Measurements from ENCODE around the gene CD80.
A peak's percentile ranks its signal among the peaks of the same experiment; 100 is the strongest.

The CD80 gene

DNA sequence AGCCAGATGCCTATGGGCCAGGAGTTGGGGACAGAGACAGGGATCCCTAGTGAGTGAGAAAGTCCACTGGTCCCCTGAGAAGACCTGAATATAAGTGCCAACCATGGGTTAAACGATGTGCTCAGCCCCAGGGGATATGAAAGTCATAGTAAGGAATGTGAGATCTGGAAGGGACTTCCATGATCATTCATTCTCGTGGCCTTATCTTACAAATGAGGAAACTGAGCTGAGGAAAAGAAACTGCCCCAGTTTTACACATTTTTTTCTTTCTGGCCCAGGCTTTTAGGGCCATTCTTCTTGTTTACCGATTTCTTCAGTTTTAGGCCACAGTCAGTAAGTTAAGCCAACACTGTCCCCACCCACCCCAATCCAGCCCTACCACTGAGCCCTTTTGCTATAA lies 11.1 kb downstream of the CD80 start:
- no peak for DNase-seq (ENCODE audit: low read depth in 2 of 2)

DNA sequence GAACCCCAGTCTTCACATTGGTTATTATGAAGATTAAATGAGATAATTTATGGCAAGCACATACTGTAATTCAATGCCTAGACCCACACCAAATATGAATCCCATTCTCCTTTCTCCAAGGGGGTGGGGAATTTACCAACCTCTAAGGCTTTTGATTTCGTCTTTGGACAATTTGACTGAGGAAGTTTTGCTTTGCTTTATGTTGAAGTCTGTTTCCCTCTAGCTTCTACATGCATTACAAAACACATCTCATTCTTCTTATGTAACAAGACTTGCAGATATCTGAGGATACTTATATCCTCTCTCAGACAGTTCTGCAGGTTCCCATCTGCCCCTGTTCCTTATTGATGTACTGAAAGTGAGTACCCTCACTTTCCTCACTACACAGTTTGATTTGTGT lies 12.2 kb downstream of the CD80 start:
- no peak for DNase-seq (ENCODE audit: low read depth in 2 of 2)

DNA sequence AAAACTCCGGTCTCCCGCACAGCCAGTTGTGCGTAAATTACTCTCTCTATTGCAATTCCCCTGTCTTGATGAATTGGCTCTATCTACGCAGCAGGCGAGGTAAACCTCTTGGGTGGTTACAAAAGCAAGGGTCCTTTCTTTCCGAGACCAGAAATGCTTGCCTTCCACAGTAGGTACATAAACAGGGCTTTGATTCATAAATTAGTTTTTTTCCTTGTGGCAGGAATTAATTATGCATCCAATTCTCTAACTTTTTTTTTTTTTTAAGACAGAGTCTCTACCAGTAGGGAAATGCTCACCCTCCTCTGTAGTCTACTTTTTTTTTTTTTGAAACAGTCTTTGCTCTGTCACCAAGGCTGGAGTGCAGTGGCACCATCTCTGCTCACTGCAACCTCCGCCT lies 16.3 kb downstream of the CD80 start:
- DNase-seq (ENCODE audit: low read depth in 2 of 2) = no peak

DNA sequence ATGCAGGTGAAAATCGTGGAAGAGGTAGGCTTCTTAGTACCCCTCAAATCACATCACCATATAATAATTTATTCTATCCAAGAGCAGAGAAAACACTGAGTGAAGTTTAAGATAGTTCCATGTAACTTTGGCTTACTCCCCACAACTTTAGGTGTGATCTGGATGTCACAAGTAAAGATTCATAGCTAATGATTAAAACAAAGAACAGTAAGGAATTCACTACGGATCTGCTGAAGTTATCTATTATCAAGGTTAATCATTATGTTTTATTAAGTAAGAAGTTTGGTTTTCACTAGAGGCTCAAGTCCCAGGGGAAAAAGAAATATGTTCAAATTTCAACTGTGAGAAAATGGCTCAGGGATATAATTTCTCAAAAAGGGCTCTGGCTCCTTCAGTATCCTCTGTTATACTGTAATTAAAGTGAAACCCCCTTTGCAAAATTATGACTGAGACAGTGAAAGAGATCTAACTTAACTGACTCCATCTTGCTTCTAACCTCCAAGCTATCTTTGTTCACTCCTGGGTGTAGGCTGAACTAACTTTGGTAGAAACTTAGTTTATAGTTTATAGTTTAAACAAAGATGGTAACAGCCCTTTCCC lies 17.1 kb downstream of the CD80 start:
- no peak for DNase-seq (ENCODE audit: low read depth in 2 of 2)

DNA sequence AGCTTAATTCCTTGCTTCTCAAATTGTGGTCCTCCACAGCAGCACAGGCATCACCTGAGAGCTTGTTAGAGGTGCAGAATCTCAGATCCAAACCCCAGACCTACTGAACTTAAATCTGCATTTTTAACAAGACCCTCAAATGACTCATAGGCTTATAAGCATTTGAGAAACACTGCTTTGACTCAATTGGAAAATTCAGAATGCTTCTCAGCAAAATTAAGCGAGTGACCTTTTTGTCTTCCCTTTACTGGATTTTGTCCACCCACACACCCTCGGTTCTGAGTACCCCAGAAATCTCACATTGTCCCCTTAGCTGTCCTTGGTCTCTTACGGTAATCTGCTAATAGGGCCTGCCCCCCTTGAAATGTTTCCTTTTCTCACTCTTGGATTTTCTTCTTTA lies 17.9 kb downstream of the CD80 start:
- no peak for DNase-seq (ENCODE audit: low read depth in 2 of 2)

DNA sequence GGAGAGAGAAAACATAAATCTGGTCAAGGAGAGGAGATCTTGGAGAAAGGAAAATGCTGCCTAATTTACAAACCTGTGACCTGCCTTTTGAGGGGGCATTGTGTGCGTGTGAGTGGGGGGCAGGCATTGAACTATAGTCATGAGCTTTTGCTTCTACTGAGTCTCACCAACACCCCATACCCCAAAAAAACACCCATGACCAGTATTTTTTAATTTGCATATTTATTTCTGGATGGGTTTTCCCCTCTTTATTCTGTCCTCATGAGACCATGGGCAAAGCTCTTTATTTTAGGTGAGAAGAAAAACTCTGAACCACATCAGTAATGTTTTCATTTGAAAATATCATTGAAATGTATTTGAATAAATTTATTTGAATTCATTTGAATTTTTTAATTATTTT lies 20.6 kb downstream of the CD80 start:
- no peak for DNase-seq (ENCODE audit: low read depth in 2 of 2)

DNA sequence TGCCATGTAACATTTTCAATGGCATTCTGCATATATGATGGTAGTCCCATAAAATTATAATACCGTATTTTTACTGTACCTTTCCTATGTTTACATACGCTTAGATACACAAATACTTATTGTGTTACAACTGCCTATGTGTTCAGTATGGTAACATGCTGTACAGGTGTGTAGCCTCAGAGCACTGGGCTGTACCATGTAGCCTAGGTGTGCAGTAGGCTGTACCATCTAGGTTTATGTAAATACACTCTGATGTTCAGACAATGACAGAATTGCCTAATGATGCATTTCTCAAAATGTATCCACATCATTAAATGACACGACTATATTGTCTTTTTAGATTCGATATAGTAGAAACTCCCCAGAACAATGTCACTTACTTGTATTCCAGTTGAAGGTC lies 22.7 kb downstream of the CD80 start:
- DNase-seq (ENCODE audit: low read depth in 2 of 2) = no peak

DNA sequence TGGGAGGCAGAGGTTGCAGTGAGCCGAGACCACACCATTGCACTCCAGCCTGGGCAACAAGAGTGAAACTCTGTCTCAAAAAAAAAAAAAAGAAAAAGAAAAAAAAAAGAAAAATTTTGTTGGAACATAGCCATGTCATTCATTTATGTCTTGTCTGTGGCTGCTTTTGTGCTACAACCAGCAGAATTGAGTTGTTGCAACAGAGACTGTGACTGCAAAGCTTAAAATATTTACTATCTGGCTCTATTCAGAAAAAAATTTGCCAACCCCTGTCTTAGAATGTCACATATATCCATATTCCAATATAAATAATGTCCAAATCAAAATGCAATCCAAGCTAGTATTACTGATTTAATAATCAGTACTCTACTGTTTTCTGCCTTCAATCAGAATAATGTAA lies 25.1 kb downstream of the CD80 start:
- no peak for DNase-seq (ENCODE audit: low read depth in 2 of 2)

DNA sequence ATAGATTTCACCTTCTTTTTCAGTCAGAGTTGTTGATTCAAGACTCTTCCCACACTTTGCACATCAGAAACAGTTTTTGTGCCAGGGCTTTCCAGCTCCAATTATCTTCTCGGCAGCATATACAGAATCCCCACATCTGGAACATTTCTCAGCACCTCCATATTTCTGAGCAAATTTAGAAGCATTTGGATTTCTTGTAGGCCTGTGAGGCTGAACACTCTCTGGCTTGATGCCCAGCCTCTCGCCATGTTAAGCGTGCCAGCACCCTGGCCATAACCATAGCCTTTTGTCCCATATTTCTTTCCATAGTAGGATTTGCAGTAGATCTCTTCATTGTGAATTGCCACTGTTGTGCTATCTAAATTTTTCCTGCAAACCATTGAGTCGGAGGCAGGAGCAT lies 28.3 kb downstream of the CD80 start:
- no peak for DNase-seq (ENCODE audit: low read depth in 2 of 2)

DNA sequence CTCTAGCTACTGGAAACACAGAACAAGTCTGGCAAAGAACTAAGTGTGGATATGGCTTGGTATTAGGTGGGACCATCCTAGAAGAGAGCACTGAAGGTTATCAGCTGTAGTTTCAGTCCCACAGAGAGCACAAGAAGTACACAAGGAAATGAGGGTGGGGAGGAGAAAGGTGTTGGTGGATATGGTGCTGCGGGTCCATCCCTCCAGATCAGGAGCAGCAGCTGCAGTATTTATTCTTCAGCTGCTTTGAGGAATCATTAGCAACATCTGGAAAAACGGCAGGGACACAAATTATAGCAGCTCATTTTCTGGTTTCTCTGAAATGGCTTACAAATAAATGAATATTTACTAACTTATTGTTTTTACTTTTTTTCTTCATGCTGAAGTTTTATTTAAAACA lies 29.0 kb downstream of the CD80 start:
- no peak for DNase-seq (ENCODE audit: low read depth in 2 of 2)

DNA sequence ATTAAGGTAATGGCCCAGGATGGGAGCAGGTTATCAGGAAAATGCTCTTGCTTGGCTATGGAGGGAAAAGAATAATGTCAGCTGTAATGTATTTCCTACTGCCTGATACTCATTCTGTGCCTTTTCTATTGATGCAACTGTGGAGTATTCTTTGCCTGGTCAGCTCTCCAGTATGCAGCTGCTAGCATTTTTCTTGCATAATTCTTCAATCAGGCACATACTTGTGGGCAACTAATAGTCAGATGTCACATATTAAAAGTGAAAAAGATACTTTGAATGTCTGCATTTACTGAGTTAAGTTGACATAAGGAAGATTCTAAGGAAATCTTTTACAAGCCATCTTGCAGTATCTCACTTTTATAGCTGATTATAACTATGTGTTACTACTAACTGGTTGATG lies 29.5 kb downstream of the CD80 start:
- DNase-seq (ENCODE audit: low read depth in 2 of 2) = peak; percentile 50 to 52

DNA sequence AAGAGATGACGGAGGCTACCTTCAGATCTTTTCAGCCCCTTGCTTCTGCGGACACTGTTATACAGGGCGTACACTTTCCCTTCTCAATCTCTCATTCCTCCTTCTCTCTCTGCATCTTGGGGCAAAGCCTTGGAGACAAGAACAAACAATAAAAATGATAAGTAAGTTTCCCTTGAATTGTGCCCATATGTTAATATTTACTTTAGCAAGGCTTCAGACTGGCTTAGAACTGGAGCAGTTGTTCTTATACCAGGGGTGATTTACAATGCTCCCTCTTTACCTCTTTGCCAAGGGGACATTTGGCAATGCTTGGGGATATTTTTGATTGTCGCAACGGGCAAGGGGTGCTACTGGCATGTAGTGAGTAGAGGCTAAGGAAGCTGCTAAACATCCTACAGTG lies 31.7 kb downstream of the CD80 start:
- DNase-seq (ENCODE audit: low read depth in 2 of 2) = no peak

DNA sequence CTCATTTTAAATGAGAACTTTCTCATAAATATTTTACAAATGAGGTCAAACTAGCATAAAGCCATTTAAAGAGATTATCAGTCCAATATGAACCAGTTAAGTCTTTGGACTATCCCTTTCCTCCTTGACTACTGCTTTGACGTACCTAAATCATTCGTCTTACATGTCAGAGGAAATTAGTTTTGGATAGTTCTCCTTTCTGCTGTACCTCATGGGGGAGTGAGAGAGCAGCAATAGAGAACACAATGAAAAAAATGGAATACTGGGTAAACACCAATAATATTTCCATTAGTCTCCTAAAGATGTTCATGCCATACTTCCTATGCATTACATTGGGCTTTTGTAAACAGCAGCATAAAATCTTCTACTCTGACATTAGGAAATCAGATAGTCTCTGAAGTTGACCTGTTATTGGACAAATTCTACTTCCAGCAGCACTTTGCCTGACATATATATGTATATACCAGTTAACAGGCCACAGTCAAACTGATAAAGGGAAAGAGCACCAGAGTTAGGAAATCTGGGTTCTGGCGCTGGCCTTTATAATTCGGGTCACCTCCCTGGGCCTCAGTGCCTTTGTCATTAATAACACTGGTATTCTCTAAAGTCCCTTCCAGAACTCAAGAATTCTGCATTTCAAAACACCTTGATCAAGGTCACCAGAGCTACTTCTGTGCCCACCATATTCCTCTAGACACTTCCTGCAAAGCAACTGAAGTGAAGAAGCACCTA lies 34.3 kb downstream of the CD80 start:
- DNase-seq (ENCODE audit: low read depth in 2 of 2) = no peak

DNA sequence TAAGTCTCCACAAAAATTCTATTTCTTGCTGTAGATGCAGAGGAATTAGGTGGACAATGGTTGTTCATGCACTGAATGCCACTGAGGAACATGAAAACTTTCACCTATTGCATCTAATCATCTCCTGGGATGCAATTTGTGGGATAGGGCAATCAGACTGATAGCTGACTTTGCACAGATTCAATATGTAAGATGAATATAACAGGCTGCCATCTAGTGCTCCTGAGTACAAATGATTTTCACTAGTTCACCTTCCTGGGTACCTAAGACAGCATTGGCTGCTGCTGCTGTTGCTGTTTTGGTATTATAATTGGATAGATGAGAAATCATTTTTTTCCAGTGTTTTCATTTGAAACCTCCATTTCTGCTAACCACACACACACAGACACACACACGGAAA lies 41.4 kb downstream of the CD80 start:
- no peak for DNase-seq (ENCODE audit: low read depth in 2 of 2)

DNA sequence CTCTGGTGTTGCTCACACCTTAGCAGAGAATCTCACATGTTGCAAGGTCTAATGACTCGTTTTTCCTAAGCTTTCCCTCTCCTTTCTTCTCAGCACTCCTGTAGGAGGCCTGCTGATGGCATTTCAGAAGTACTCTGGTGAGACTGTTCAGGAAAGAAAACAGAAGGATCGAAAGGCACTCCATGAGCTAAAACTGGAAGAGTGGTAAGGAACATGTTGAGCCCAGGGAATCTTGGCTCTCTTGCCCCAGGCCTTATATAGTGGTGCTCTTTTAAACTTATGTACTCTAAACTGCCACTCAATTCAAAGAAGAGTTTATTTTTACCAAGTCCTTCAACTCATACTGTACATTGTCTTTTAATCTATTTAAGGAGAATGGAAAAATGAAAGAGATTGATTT lies 42.3 kb downstream of the CD80 start:
- no peak for DNase-seq (ENCODE audit: low read depth in 2 of 2)

DNA sequence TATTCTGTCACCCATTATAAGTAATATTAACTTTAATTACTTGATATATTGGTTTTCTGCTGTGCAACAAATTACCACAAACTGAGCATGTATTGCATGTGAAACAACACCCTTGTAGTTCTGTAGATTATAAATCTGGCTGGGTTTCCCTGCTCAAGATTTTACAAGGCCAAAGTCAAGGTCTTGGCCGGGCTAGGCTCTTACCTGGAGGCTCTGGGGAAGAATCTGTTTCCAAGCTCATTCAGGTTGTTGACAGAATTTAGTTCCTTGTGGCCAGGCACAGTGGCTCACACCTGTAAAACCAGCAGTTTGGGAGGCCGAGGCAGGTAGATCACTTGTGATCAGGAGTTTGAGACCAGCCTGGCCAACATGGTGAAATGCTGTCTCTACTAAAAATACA lies 44.8 kb downstream of the CD80 start:
- no peak for DNase-seq (ENCODE audit: low read depth in 2 of 2)

DNA sequence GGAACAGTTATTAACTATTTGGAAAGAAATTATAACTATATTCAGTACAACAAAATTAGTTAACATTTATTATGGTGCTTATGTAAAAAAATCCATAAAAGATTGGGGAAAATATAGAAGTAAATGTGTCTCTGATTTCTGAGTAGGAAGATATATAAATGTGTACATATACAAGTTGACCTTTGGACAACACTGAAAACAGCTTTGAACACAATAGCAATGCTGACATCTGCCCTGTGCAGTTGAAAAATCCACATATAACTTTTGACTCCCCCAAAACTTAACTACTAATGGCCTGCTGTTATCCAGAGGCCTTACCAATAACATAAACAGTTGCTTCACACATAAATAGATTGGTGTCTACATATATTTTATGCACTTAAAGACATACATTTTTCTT lies 48.7 kb downstream of the CD80 start:
- DNase-seq (ENCODE audit: low read depth in 2 of 2) = no peak

DNA sequence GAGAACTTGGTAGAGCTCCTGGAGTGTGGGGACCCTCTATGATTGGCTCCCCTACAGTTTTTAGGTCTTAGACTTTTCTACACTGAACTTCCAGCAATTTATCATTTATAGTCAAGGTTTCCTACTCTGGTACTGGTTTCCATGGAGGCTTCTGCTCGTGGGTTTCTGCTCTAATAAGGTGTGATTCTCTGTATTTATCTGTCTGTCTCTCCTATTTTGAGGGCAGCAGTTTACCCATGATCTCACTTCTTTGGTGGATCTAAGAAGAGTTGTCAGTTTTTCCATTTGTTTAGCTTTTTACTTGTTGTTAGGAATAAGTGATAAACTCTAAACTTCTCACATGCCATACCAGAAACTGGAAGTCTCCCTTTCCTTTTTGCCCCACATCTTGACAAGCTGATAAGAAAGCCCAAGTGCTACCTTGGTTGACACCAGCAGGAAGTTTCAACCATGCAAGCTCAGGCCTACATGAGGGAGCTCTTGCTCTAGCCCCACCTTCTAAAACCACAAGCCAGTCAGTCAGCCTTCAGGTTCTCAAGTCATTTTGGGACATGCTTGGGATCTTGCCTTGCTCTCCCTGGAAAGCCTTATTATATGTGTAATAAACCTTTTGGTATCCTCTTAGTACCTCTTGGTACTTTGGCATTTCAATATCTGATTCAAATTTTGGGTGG lies 51.1 kb downstream of the CD80 start:
- no peak for DNase-seq (ENCODE audit: low read depth in 2 of 2)

DNA sequence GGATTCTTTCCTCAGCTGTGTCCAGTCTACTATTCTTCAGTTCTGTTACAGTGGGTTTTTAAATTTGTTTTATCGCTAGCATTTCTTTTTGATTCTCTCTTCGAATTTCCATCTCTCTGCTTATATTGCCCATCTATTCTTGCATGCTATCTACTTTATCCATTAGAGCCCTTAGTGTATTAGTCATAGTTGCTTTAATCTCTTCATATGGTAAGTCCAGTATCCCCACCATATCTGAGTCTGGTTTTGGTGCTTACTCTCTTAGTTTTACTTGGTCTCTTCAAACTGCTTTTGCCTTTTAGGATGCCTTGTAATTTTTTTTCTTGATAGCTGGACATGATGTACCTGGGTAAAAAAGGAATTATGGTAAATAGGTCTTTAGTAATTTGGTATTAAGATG lies 52.0 kb downstream of the CD80 start:
- DNase-seq (ENCODE audit: low read depth in 2 of 2) = no peak

DNA sequence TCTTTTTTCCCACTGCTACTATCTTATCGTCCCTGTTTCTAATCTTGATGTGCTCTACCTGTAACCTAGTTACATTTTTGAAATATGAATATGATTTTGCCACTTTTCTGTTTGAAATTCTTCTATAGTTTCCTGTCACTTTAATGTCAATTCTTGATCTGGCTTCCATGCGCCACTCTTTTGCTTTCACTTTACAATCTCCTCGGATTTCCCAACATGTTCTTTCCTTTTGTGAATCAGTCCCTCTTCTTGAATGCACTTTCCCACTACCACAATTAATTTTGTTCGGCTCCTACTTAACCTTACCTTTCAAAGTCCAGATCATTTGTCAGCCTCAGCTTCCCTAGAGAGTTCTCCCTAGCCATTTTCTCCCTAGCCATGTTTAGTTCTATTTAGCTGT lies 52.8 kb downstream of the CD80 start:
- DNase-seq (ENCODE audit: low read depth in 2 of 2) = no peak

DNA sequence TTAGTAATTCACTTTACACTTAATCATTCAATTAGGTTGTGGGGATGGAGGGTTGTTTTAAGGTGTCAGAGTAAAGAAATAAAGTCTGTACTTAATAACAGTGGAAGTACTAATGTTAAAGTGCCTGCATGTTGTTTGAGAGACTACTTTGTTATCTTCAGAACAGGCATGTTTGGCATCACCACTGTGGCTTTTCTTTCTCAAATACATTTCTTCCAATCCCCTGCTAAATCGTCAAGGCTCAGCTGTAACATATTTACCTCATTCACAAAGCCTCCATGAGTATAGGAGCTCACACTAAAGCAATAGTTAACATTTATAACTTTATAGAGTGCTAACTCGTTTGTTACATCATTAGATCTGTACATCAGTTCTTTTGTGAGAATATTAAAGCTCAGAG lies 58.5 kb downstream of the CD80 start:
- DNase-seq (ENCODE audit: low read depth in 2 of 2) = no peak

DNA sequence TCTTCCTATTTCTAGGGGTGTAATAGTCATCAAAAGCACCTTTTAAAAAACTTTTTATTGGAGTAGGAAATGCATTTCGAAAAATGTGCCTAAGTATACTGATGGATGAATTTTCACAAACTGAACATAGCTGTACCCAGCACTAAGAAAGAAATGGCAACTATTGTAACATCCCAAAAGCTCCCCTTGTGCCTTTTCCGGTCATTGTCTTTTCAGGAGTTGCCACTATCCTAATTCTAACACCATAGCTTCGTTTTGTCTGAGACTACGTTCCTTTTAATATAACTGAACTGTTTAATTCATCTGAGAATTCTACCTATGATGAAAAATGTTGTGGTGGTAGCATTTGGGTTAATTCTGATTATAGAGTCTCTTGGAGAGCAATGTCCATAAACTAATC lies 59.1 kb downstream of the CD80 start:
- no peak for DNase-seq (ENCODE audit: low read depth in 2 of 2)

DNA sequence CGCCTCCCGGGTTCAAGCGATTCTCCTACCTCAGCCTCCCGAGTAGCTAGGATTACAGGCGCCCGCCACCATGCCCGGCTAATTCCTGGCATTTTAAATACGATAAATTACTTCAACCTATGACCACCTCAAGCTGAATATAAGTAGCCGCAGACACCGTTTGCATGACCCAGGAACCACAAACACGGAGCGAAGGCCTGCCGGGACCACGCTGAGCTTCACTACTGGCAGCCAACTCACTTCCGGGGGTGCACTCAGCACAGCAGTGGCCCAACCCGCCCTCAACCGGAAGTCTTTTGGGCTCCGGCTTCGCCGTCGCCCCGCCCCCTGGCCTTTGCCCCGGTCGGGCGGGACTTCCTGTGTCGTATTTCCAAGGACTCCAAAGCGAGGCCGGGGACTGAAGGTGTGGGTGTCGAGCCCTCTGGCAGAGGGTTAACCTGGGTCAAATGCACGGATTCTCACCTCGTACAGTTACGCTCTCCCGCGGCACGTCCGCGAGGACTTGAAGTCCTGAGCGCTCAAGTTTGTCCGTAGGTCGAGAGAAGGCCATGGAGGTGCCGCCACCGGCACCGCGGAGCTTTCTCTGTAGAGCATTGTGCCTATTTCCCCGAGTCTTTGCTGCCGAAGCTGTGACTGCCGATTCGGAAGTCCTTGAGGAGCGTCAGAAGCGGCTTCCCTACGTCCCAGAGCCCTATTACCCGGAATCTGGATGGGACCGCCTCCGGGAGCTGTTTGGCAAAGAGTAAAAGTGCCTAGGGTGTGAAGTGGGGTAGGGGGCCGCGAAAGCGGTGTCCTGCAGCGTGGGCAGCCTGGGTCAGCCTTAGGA lies 61.0 kb downstream of the CD80 start, which contains the start of gene TIMMDC1:
TSS of gene TIMMDC1 (plus strand) at position 362 of the 826 bp plus-strand sequence. CDS start at position 549, 187 bp downstream.
- DNase-seq (ENCODE audit: low read depth in 2 of 2) = peak; percentile 86

Measured in fibroblast of skin of left biceps (primary cell).